GM12872 (cell line): ENCODE results near the gene KIFC1.

ENCODE experiments used
- CTCF ChIP-seq: IDR thresholded peaks from 3 replicates; pipeline ENCODE4 v1.5.1; 2011; ENCODE audit warnings: low read depth, mild to moderate bottlenecking, low read length, moderate library complexity; ENCODE audit not compliant: insufficient read depth

Gene KIFC1

GRCh38 chr6:33432546-33432945, 40.9 kb downstream of the KIFC1 start:
- no peak for TF ChIP-seq CTCF

GRCh38 chr6:33433001-33433543, 41.4 kb downstream of the KIFC1 start:
- TF ChIP-seq CTCF: no peak

- no peak for TF ChIP-seq CTCF
These were observed 42.0 kb downstream of the KIFC1 start for GRCh38 chr6:33433544-33434191.

- TF ChIP-seq CTCF: no peak
These were observed 43.3 kb downstream of the KIFC1 start for GRCh38 chr6:33434961-33435360.

- TF ChIP-seq CTCF: no peak
These were observed 46.0 kb downstream of the KIFC1 start for GRCh38 chr6:33437666-33438065.

- TF ChIP-seq CTCF: no peak
These were observed 47.5 kb downstream of the KIFC1 start for GRCh38 chr6:33438978-33439594.

GRCh38 chr6:33439956-33440648, 48.5 kb downstream of the KIFC1 start:
- no peak for TF ChIP-seq CTCF
